Retinal pigment epithelial cell (primary cell): ENCODE measurements around the gene TMEM120B.
A peak's percentile ranks its signal among the peaks of the same experiment; 100 is the strongest.

Experiments used
- DNase-seq: peaks from one replicate; pipeline ENCODE4 v3.0.0-alpha.2; 2010; ENCODE audit warnings: low read depth
- H3K4me3 ChIP-seq: 2 replicates; pipeline ENCODE4 v1.5.1; 2011; ENCODE audit warnings: mild to moderate bottlenecking, low read length, control low read depth, moderate library complexity
- TF ChIP-seq, protein P1 (sequence below): conservative IDR thresholded peaks from 2 replicates; pipeline ENCODE4 v1.5.1; 2011; ENCODE audit warnings: low read depth, low read length, control low read depth, inconsistent platforms

TMEM120B gene

DNA sequence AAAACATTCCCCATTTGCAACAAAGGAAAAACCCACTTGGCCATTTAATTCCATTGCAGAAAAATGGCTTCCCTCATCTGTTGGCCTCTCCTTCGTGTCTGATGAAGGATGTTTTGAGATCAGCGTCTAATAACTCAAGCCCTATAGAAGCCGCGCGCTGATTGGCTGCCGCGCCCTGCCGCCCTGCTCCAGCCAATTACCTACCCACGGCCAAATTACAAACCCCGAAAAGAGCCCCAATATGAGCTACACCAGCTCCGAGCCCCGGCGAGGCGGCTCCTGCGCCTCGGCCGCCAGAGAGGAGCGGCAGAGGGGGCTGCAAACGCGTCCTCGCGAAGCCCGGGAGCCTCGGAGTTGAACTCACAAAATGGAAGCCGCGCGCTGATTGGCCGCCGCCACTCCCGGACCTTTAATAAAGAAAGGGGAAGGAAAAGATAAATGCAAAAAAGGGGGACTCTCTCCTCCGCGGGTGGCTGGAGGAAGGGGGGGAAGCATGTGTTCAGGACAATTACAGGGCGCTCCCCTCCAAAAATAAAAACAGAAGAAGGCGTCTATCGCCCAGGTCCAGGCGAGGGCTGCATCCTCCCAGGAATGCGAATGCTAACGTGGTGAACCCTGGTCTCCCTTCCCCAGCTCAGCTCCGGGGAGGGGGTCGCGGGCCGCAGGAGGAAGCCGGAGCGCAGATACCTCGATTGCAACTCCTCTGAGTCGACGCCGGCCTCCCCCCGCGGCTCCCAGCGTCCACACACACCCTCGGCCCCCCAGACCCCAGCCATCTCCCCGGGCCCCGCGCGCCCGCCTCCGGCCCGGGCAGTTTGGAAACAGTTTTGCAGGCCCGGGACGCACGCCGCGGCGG, 90.5 kb downstream of the TMEM120B start:
- peak overlapping the region; percentile 53 for H3K4me3 ChIP-seq
- TF ChIP-seq, protein P1, sequence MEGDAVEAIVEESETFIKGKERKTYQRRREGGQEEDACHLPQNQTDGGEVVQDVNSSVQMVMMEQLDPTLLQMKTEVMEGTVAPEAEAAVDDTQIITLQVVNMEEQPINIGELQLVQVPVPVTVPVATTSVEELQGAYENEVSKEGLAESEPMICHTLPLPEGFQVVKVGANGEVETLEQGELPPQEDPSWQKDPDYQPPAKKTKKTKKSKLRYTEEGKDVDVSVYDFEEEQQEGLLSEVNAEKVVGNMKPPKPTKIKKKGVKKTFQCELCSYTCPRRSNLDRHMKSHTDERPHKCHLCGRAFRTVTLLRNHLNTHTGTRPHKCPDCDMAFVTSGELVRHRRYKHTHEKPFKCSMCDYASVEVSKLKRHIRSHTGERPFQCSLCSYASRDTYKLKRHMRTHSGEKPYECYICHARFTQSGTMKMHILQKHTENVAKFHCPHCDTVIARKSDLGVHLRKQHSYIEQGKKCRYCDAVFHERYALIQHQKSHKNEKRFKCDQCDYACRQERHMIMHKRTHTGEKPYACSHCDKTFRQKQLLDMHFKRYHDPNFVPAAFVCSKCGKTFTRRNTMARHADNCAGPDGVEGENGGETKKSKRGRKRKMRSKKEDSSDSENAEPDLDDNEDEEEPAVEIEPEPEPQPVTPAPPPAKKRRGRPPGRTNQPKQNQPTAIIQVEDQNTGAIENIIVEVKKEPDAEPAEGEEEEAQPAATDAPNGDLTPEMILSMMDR = no peak
- DNase-seq = no peak

DNA sequence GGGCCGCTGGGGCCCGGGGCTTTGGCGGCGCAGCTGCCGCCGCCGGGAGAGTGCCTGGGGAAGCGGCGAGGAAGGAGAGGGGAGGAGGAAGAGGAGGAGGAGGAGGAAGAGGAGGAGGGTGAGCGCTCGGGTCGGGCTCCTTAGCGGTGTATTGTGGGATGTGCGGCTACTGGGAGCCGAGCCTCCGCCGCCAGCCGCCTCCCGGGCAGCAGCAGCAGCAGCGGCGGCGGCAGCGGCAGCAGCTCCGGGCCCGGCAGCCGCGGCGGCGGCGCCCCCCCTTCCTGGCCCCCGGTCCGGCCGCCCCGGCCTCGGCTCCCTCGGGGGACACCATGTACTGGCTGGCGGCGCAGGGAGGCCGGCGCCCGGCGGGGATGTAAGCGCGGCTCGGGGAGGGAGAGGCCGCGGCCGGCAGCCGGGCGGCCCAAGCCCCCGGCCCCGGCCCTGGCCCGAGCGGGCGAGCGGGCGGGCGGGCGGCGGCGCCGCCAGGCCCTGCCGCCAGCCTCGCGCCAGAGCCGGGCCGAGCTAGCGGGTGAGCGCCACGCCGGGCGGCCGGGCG, 91.4 kb downstream of the TMEM120B start, which contains the start of gene SETD1B:
SETD1B (plus strand) TSS at position 149 of the 556 bp plus-strand sequence. CDS start 729 bp downstream, outside the sequence.
- TF ChIP-seq, protein P1 = no peak
- DNase-seq = no peak
- peak within 1 kb of the TSS; percentile 72 for H3K4me3 ChIP-seq

GRCh38 chr12:121804417-121805111, 92.0 kb downstream of the TMEM120B start:
- TF ChIP-seq, protein P1 = no peak
- DNase-seq = no peak
- H3K4me3 ChIP-seq = peak overlapping the region; percentile 72

DNA sequence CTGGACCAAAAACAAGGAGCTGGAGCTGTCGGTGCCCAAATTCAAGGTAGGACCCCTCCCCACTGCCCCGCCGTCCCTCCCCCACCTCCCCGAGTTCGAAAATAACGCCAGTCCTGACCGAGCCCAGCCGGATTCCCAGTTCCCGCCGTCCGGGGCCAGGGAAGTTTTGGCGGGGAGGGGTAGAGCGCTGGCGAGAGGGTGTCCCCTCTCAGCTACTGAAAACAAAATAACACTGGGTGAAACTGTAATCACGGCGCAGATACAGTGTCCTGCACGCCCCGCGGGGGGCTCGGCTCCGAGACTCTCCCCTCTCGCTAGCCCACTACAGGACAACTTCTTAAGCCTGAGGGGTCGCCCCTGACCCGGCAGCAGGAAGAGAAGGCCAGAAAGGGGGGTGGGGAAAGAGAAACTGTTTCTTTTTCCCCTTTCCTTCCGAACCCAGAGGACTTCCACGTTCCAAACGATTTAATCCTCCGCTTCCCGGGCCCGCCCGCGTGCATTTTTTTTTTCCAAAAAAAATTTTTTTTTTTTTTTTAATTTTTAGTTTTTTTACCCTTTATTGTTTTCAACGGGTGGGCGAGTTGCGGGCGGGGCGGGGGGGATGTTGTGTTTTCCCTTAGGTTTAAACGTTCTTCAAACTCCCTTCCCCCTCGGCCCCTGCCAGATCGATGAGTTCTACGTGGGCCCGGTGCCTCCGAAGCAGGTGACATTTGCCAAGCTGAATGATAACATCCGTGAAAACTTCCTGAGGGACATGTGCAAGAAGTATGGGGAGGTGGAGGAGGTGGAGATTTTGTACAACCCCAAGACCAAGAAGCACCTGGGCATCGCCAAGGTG, 92.8 kb downstream of the TMEM120B start:
- TF ChIP-seq, protein P1 = no peak
- peak overlapping the region; percentile 72 for H3K4me3 ChIP-seq
- DNase-seq = no peak

DNA sequence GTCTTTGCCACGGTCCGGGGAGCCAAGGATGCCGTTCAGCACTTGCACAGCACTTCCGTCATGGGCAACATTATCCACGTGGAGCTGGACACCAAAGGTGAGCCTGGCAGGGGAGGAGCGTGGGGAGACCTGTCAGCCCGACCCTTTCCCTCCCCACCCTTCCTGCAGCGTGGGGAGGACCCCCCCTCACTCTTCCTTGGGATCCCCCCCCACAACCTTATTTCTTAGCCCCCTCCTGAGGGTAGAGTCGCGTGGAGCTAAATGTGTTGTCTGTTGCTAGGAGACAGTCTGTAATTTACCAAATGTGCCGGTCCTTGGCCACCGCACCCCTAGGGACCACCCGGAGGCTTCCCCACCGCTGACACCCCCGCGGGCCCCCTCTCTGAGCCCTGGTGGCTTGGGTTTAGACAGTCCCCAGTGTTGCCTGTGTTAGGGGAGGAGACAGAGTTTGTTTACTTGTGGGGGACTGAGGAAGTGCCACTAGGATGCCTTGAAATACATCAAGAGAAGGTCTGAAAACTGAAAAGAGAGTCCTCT, 93.5 kb downstream of the TMEM120B start:
- H3K4me3 ChIP-seq = peak overlapping the region; percentile 72
- no peak for DNase-seq
- TF ChIP-seq, protein P1 = no peak
